ENCODE results near the gene STAT2. TPM values are rescaled to one million over a fixed set of nuclear protein-coding genes. Genes with fewer than 3 reads are reported as not detected.

The STAT2 gene
- total and polyA plus RNA-seq, 9 of the 15 experiments (the other 6 are each of a cell fraction or from before 2014, with no cell fraction given): 15.5 to 46.9 (median 40.1) TPM

- DNase-seq (ENCODE audit: extremely low read depth in 1 of 4, low spot score in 3 of 4): peak in 1 of 4 experiments; percentile 38
- H3K4me1 ChIP-seq (replicated peaks in 1 of 2; ENCODE audit: control insufficient read depth in 2 of 2, insufficient read depth in 2 of 2, low read length in 2 of 2): peaks cover 14 to 18% of the 10 kb centered on the region in 2 experiments
- ATAC-seq: peak; percentile 11; the same call in 1 of the 3 replicates
- peak; percentile 49 for FAIRE-seq
- intact Hi-C loops (cut with micrococcal nuclease): no loop called here
- no peaks in the 10 kb centered on the region for H3K9me1 ChIP-seq (ENCODE audit: control insufficient read depth, insufficient read depth, low read length)
- no TSS peak for BruUV-seq (replicated peaks)
- H3K4me2 ChIP-seq (ENCODE audit: insufficient read depth, low read length): peak overlapping the region; percentile 39
- no peaks in the 10 kb centered on the region for H4K20me1 ChIP-seq (replicated peaks; ENCODE audit: control insufficient read depth, insufficient read depth, low read length)
- WGBS (ENCODE audit: insufficient coverage, low coverage, missing lambda C conversion rate): 43% methylated on average over 7 of the region's 7 CpGs
- in situ Hi-C loops (cut with MboI): no loop called here
- no peak overlapping the region for H3K4me3 ChIP-seq
- no peaks in the 10 kb centered on the region for H3K36me3 ChIP-seq (ENCODE audit: control insufficient read depth, insufficient read depth, low read length)
- peak overlapping the region; percentile 5 to 32; a peak in 2 of 4 replicates for H3K9ac ChIP-seq (ENCODE audit: insufficient read depth in 1 of 2, low read depth in 2 of 2, low read length in 2 of 2)
- H3K27ac ChIP-seq (ENCODE audit: extremely low read depth, low read depth, low read length): peak overlapping the region; percentile 50; the same call in 2 of the 3 replicates
- no peaks in the 10 kb centered on the region for H3K27me3 ChIP-seq (ENCODE audit: control insufficient read depth in 2 of 2, insufficient read depth in 2 of 2, low read length in 2 of 2)
- ChIA-PET CTCF (ENCODE audit: low intra/inter-chr PET ratio) (no interaction called here), POLR2A (interaction anchor here (0.6 to 1.9 kb wide), 5 partner anchors 10 to 88 kb away, joined by 3 to 12 read pairs (median 3); no protein-coding TSS in a partner anchor)
- no peaks in the 10 kb centered on the region for H3K79me2 ChIP-seq (ENCODE audit: control insufficient read depth, insufficient read depth, low read length)
- peak overlapping the region; percentile 96 for H2AFZ ChIP-seq (ENCODE audit: low read depth, low read length)
- H3K9me3 ChIP-seq (replicated peaks; ENCODE audit: control insufficient read depth, insufficient read depth, low read depth, low read length): no peaks in the 10 kb centered on the region; the same call in 1 of the 2 replicates
- TF ChIP-seq DPF2 (IDR thresholded peaks at IDR 0.05) (no peak), ADNP (tag; IDR thresholded peaks at IDR 0.05) (no peak), ZNF740 (CRISPR knock-in tag; IDR thresholded peaks at IDR 0.05) (no peak), ZNF740 (tag; IDR thresholded peaks at IDR 0.05) (no peak), ARID2 (IDR thresholded peaks at IDR 0.05) (no peak), CHD1 (IDR thresholded peaks at IDR 0.05; ENCODE audit: low read length) (no peak)
- TF ChIP-seq, protein P1, sequence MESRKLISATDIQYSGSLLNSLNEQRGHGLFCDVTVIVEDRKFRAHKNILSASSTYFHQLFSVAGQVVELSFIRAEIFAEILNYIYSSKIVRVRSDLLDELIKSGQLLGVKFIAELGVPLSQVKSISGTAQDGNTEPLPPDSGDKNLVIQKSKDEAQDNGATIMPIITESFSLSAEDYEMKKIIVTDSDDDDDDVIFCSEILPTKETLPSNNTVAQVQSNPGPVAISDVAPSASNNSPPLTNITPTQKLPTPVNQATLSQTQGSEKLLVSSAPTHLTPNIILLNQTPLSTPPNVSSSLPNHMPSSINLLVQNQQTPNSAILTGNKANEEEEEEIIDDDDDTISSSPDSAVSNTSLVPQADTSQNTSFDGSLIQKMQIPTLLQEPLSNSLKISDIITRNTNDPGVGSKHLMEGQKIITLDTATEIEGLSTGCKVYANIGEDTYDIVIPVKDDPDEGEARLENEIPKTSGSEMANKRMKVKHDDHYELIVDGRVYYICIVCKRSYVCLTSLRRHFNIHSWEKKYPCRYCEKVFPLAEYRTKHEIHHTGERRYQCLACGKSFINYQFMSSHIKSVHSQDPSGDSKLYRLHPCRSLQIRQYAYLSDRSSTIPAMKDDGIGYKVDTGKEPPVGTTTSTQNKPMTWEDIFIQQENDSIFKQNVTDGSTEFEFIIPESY (CRISPR knock-in tag; IDR thresholded peaks at IDR 0.05): no peak
Observed at GRCh38 chr12:56387152-56387736, 27.3 kb upstream of the STAT2 start.

All from K562 (cell line).